Measurements from ENCODE around the gene PCBP2.

- TF ChIP-seq CTCF (IDR thresholded peaks at IDR 0.05; ENCODE audit: extremely low read depth in 1 of 2, insufficient read depth in 1 of 2, low read depth in 1 of 2, low read length in 2 of 2) (no peak), MAX (IDR thresholded peaks at IDR 0.05; ENCODE audit: insufficient read depth, insufficient read length) (no peak), POLR2AphosphoS5 (IDR thresholded peaks at IDR 0.05; ENCODE audit: insufficient read depth, low read depth, low read length) (no peak), POLR2A (IDR thresholded peaks at IDR 0.05; ENCODE audit: low read depth, low read length) (no peak), JUN (IDR thresholded peaks at IDR 0.05; ENCODE audit: borderline replicate concordance, insufficient read depth, insufficient read length, low read depth) (no peak), FOS (IDR thresholded peaks at IDR 0.05; ENCODE audit: borderline replicate concordance, insufficient read depth, low read length) (no peak)
These were observed 41.0 kb upstream of the PCBP2 start for GRCh38 chr12:53410951-53411350.

Measured in endothelial cell of umbilical vein (primary cell).